GM12892 (cell line): ENCODE data around the gene ARHGAP22.

Experiments
- POLR2AphosphoS5 ChIP-seq: IDR thresholded peaks from 2 replicates; pipeline ENCODE4 v1.6.1; 2011; ENCODE audit warnings: low read depth, low read length, control low read depth
- TAF1 ChIP-seq: IDR thresholded peaks from 2 replicates; pipeline ENCODE4 v1.6.1; 2011; ENCODE audit warnings: low read depth, mild to moderate bottlenecking, control low read depth, low read length, borderline replicate concordance

GRCh38 chr10:48604039-48604990 is 558 bp downstream of the ARHGAP22 start:
- no peak for TF ChIP-seq POLR2AphosphoS5
- TF ChIP-seq TAF1 = no peak
